NCI-H2196 treated with DMSO at 0.1 percent for 48 hours (cell line): ENCODE results near the gene ERFL.
"Not testable (repeated sequence)": the region's sequence is repeated elsewhere in the genome, so short reads cannot be mapped to it uniquely, and the experiment has no call there.

Experiments
- DNase-seq: peaks from one replicate; lab custom pipeline; 2025; ENCODE audit not compliant: unreplicated experiment; lab: John Stamatoyannopoulos, UW

Gene ERFL

GRCh38 chr19:41879670-41880328 lies 48.5 kb downstream of the ERFL start:
- DNase-seq, result no peak

GRCh38 chr19:41879080-41879479 lies 49.2 kb downstream of the ERFL start:
- DNase-seq, result no peak

GRCh38 chr19:41877916-41878905 lies 50.0 kb downstream of the ERFL start:
- DNase-seq, result no peak

GRCh38 chr19:41876847-41877832 lies 51.1 kb downstream of the ERFL start, which contains the start of gene CD79A:
Gene CD79A, plus strand, starts transcription at chr19:41877279. Its CDS starts 26 bp downstream, at chr19:41877305.
- no peak for DNase-seq

- not testable (repeated sequence) for DNase-seq
These were observed 52.3 kb downstream of the ERFL start for GRCh38 chr19:41875973-41876372.

GRCh38 chr19:41872775-41873647 lies 55.2 kb downstream of the ERFL start:
- DNase-seq, result peak; percentile 60

- no peak for DNase-seq
These were observed 55.9 kb downstream of the ERFL start for GRCh38 chr19:41872384-41872774.

GRCh38 chr19:41871573-41872383 lies 56.5 kb downstream of the ERFL start:
- no peak for DNase-seq

- DNase-seq, result no peak
These were observed 57.8 kb downstream of the ERFL start for GRCh38 chr19:41870401-41870873.

- DNase-seq, result no peak
These were observed 58.8 kb downstream of the ERFL start for GRCh38 chr19:41869374-41869955.

- DNase-seq, result no peak
These were observed 59.3 kb downstream of the ERFL start for GRCh38 chr19:41868989-41869300.

GRCh38 chr19:41868120-41868988 lies 59.9 kb downstream of the ERFL start:
- DNase-seq, result no peak

- DNase-seq, result peak; percentile 37
These were observed 62.0 kb downstream of the ERFL start for GRCh38 chr19:41866284-41866683.

GRCh38 chr19:41864374-41864773 lies 63.9 kb downstream of the ERFL start:
- no peak for DNase-seq

GRCh38 chr19:41863209-41863931 lies 64.9 kb downstream of the ERFL start:
- DNase-seq, result no peak

- DNase-seq, result no peak
These were observed 65.7 kb downstream of the ERFL start for GRCh38 chr19:41862445-41862986.

- DNase-seq, result no peak
These were observed 66.4 kb downstream of the ERFL start for GRCh38 chr19:41861846-41862245.
